Ureter (tissue), 1 donor: ENCODE results near the gene VSTM2B. TPM values are rescaled to one million over a fixed set of nuclear protein-coding genes. Genes with fewer than 3 reads are reported as not detected.
A peak's percentile ranks its signal among the peaks of the same experiment; 100 is the strongest.

Source experiments
- DNase-seq: peaks from one replicate; pipeline ENCODE4 v3.0.0-alpha.2; 2020; ENCODE audit warnings: low spot score
- total RNA-seq: library from RNA; stranded (reverse); gene quantifications from one replicate; pipeline ENCODE4 v1.2.4, GENCODE V29; 2023
- donor health status: DM: yes; HTN: yes; CAD: no.

The VSTM2B gene
- total RNA-seq, 1 donor from 2014 or later: not detected

GRCh38 chr19:29495901-29496441 lies 29.8 kb upstream of the VSTM2B start:
- DNase-seq: peak; percentile 9

DNA sequence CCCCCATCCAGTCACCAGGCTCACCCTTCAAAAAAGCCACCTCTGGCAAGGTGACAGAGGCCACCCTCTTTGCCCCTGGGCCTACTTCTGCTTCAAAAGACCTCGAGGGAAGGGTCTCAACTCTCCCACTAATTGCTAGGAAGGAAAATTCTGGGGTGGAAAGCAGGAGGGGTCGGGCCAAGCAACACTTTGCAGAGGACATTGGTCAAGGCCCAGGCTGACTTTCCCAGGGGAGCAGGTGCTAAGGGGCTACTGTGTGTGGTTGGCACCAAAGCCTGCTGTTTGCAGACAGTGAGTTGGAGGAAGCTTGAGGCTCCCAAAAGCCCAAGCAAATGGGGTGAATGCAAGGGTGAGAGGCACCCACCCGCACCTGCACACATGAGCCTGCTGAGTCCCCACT lies 28.6 kb upstream of the VSTM2B start:
- DNase-seq: no peak

DNA sequence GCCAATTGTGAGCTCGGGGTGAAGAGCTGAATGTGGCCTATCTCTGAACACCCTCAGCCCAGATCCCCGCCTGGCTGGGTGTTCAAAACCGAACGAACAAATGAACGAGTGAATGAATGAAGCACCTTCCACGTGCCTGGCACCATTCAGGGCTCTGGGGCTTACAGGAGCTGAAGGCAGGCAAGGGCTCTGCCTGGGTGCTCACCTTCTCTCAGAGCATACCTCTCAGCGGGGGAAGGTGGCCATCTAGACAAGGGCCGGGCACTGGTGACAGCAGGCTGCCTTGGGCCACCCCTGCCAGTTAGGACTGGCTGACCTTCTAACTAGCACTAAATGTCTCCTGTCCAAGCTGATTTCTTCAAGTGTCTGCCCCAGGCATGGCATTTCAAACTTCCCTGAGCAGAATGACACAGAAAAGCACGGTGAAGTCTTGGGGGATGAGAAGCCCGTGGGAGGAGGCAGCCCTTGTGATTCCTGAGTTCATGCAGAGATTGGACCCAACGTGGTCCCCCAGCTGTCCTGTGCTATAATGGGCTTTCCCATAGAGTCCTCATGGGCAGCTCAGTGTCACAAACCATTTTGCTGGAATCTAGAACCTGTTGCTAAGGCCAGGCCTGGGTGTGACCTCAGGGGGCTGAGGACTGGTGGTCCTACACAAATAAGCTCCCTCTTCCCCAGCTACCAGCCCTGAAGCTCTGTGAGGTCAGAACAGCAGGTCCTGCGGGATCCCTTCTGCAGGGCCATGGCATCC lies 27.9 kb upstream of the VSTM2B start:
- no peak for DNase-seq

GRCh38 chr19:29499261-29499920 lies 26.4 kb upstream of the VSTM2B start:
- no peak for DNase-seq

DNA sequence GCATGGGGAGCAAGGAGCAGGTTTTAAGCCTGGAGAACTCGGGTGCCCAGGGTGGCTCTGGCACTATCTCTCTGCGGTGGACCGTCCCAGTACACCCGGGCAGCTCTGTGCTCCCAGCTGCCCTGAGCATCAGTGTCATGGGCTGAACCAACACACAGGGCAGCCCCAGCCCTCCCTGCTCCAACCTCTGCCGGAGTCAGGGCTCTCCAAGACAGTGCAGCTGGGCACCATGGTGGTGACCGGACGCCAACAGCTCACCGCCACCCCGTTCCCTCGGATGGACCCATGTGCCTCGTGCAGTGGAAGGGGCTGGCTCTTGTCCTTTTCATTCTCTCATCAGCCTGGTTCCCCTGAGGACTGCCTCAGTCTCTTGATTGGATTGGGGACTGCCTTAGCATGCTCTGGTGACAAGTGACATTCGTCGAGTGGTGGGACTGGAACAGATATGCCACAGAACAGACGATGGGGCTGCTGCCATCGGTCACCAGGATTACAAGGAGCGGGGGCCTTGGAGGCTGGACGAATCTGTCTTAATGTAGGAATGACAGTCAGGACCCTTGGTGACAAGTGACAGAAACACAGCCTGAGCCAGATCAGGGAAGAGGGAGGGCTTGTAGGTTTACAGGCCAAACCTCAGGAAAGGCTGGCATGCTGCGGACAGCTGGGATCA lies 25.7 kb upstream of the VSTM2B start:
- no peak for DNase-seq

DNA sequence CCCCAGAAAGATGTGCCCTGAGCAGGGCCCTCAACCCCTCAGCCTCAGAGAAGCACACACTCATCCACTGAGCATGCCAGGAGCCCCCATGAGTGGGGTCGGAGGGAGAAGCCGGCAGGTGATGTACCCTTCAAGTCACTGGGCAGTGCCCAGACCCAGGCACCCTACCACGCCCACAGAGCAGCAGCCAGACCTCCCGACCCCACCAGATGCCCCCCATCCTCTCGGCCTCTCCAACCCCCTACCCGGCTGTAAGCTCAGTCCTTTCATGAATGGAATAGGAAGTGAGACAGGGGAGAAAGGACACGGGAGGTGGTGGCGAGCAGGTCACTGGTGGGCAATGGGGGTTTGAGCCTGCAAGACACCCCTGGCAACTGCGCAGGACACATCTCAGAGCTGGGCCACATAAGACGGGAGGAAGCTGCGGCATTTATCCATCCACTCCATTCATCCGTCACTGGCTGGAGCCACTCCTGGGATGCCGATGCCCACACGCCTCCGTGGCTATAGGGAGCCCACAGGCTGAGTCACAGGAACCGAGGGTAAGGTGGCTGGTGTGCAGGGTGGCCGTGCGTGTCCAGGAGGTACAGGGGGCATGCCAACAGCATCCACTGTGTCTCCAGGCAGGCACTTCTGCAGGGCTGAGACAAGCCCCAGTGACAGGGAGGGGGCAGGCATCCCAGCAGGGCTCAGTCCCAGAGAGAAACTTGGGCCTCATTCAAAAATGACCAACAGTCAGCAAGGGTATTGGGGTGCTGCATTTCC lies 23.8 kb upstream of the VSTM2B start:
- DNase-seq: no peak

DNA sequence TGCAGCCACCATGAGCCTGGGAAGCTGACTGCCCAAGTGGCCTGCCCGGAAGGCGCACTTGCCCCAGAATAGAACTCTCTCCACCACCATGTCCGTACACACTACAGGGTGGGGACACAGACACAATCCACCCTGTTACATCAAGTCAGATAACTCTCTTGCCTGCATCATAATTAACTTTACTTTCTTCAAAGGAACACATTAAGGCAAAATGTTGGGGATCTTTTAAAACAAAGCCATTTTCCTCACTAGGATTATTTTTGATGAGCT lies 23.3 kb upstream of the VSTM2B start:
- no peak for DNase-seq

GRCh38 chr19:29503140-29503758 lies 22.5 kb upstream of the VSTM2B start:
- no peak for DNase-seq

DNA sequence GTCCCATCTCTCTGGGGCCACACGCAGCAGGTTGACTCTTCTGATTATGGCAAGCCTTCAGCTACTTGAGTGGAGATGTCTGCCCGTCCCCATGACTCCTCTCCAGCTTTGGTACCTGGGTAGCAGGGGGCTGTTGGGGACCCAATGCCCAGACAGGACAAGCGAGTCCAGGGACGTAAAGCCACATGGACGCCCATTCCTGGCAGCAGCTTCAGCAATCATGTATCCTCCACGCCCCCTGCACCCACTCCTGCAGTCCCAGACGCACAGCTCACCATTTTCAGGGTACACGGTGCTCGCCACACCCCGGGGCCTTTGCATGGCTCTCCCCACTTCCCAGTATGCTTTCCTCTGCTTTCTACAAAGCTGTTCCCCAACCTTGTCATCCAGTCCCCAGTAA lies 22.0 kb upstream of the VSTM2B start:
- no peak for DNase-seq

DNA sequence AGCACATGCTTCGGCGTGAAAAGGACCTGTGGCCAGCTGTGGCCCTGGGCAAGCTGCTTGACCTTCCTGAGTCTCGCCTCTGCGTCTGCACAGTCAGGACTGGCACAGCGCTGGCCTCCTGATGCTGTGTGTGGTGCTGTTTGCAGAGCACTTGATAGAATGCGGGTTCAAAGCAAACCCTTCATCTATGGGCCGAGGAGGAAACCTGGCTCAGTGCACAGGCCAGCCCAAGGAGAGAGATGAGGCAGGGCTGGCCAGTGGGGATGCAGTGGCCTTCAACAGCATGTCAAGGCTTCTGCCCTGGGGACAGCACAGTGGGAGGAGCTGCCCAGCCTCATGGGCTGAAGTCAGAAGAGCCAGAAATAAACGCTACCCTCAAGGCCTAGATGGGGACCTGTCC lies 21.3 kb upstream of the VSTM2B start:
- DNase-seq: no peak

DNA sequence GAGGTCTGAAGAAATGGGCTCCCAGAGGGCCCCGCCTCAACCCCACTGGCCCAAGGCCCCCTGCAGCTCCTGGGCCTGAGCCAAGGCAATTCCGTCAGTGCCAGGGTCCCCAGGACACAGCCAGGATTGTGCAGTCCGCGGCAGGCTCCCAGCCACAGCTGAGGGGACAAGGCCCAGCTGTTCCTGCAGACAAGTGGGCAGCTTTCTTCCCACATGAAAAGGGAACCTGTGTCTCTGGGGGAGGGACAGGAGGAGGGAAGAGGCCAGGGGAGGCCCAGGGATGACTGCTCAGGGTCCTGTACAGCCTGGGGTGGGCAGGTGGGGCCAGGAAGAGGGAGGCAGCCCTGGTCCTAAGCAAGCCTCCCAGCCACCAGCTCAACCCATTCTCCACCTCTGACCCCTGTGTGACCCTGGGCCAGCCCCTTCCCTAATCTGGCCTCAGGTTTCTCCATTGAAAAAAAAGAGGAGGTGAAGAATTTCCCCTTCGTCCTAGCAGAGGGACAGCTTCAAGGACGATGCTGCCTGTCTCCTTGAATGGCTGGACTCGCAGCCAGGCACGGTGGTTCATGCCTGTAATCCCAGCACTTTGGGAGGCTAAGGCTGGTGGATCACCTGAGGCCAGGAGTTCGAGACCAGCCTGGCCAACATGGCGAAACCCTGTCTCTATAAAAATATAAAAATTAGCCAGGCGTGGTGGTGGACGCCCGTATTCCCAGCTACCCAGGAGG lies 20.5 kb upstream of the VSTM2B start:
- no peak for DNase-seq

DNA sequence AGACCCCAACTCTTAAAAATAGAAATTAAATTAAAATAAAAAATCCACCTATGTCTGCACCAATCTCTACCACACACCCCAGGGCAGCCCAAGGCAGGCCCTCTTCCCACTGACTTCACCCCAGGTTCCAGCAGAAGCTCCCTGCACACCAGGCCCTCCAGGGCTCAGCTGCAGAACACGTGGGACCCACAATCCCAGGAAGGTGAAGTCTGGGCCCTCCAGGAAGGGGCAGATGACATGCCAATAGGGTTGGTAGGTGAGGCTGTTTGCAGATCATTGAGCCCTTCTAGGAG lies 19.2 kb upstream of the VSTM2B start:
- DNase-seq: no peak

DNA sequence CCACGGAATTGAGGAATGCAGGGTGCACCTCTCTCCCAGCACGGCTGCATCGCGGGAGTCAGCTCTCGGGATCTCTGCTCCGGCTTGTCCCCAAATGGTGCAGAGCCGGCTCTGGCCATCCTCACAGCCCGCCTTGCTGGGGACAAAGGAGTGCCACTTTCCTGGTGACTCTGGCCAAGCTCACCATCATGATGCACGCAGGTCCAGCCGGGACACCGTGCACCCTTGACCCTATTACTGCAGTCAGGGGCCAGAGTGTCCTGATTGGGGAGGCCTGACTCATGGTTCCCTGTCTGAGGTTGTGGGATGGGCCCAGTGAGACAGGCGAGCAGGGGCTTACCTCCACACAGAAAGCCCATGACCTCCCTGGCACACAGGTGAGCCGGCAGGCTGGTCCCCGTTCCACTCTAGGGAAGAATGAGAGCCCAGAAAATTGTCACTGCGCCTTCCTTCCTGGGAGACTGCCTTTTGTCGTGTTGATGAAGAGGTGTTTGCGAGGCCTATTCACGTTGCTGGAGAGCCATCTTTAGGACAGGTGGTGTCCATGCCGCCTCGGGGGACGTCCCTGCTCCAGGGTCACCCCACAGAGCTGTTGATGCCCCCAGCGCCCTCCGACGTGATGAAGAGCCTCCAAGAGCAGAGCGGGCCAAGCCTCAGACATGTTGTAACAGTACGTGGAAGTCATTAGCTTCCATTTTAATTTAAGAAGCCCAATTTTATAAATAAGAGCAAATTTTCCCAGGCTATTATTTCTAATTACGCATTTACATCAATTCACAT lies 18.5 kb upstream of the VSTM2B start:
- no peak for DNase-seq

DNA sequence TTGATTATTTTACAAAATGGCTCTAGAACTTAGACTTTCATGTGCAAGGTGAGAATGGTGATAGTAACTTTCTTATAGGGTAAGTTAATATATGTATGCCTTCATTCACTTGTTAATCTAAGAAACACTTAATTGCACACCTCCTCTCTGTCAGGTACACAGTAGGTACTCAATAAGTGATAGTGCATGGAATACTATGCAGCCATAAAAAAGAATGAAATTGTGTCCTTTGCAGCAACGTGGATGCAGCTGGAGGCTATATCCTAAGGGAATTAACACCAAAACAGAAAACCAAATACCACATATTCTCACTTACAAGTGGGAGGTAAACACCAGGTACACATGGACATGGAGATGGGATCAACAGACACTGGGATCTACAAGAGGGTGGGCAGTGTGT lies 17.6 kb upstream of the VSTM2B start:
- no peak for DNase-seq

GRCh38 chr19:29509456-29509855 lies 16.3 kb upstream of the VSTM2B start:
- no peak for DNase-seq

DNA sequence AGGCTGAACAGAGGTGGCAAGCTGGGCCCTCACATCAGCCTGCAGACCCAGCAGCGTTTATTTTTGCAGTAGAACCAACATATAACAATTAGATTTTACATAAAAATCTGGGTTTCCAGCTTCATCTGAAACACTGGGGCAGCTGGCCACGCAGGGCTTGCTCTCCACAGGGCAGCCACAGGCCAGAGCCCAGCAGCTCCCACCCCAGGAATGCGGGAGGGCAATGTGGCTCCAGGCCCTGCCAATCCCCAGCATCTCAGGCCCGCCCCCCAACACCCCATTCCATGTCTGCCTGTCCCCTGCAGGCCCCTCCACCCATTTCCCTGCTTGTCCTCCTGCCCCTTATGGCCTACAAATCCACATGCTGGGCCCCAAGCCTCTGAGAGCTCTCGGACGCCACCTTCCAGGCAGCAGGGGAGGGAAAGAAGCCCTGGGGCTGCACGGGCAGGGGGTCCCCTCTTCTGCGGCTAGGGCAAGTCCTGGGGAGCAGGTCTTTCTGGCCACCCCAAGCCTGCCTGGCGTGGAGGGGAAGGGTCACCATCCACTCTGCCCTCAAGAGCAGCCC lies 15.0 kb upstream of the VSTM2B start:
- no peak for DNase-seq

DNA sequence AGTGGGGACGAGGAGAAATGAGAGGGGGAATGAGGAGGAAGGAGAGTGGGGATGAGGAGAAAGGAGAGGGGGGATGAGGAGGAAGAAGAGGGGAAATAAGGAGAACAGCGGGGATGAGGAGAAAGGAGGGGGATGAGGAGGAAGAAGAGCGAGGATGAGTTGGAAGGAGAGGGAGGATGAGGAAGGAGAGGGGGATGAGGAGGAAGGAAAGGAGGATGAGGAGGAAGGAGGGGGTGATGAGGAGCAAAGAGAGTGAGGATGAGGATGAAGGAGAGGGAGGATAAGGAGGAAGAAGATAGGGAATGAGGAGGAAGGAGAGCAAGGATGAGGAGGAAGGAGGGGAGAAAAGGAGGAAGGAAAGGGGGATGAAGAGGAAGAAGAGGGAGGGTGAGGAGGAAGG lies 14.0 kb upstream of the VSTM2B start:
- DNase-seq: no peak

GRCh38 chr19:29512748-29513147 lies 13.0 kb upstream of the VSTM2B start:
- DNase-seq: no peak

- DNase-seq: no peak
Observed at GRCh38 chr19:29514525-29515232, 11.1 kb upstream of the VSTM2B start.

DNA sequence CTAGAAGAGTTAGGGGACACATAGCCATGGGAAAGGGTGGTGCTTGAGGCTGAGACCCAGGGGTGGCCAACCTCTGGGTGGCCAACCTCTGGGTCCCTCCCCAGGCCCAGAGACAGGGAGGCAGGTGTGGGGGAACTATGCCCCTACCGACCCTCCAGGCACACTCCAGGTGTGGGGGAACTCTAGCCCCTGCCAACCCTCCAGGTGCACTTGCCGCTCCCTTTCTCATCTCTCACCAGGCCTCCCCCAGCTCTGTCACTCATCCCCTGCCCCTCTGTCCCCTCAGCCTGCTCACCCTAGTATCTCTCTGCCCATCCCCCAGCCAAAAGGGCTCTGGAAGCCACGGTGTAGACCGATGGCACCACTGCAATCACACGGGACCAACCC lies 10.6 kb upstream of the VSTM2B start:
- no peak for DNase-seq
